ENCODE results near the gene CLIP3.
"Not testable (repeated sequence)": the region's sequence is repeated elsewhere in the genome, so short reads cannot be mapped to it uniquely, and the experiment has no call there.

Gene CLIP3

GRCh38 chr19:35986111-35986510, 46.6 kb downstream of the CLIP3 start:
- H3K36me3 ChIP-seq: no peaks in the 10 kb centered on the region
- H3K4me1 ChIP-seq (ENCODE audit: control insufficient read depth in 1 of 2, insufficient read depth in 1 of 2, low read depth in 1 of 2, low read length in 1 of 2): peaks cover 2 to 6% of the 10 kb centered on the region in 2 experiments

DNA sequence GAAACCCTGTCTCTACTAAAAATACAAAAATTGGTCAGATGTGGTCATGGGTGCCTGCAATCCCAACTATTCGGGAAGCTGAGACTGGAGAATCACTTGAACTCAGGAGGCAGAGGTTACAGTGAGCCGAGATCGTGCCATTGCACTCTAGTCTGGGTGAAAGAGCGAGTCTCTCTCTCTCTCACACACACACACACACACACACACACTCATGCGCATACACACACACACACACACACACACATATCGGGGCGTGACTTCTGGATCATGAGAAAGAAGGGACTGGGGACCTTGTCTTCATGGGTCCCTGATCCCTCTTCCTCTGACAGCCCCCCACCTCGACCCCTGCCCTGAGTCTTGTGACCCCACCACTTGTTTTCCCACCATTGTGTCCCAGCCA, 49.5 kb downstream of the CLIP3 start:
- TF ChIP-seq CTCF (IDR thresholded peaks at IDR 0.05): no peak
- H3K36me3 ChIP-seq: no peaks in the 10 kb centered on the region
- H3K27me3 ChIP-seq: peaks cover 79% of the 10 kb centered on the region
- no peak overlapping the region for H3K27ac ChIP-seq
- H3K4me3 ChIP-seq (ENCODE audit: low read depth in 1 of 2, low read length in 1 of 2): no peak overlapping the region
- H3K4me1 ChIP-seq (ENCODE audit: control insufficient read depth in 1 of 2, insufficient read depth in 1 of 2, low read depth in 1 of 2, low read length in 1 of 2): peaks cover 2 to 6% of the 10 kb centered on the region in 2 experiments
- H3K9me3 ChIP-seq: no peaks in the 10 kb centered on the region

More at GRCh38 chr19:35986111-35986510, 46.6 kb downstream of the CLIP3 start:
- Histone ChIP-seq H3K27me3 (peaks cover 88% of the 10 kb centered on the region), H3K4me3 (ENCODE audit: low read depth in 1 of 2, low read length in 1 of 2) (no peak overlapping the region), H3K27ac (no peak overlapping the region), H3K9me3 (no peaks in the 10 kb centered on the region)
- TF ChIP-seq CTCF (IDR thresholded peaks at IDR 0.05): no peak

DNA sequence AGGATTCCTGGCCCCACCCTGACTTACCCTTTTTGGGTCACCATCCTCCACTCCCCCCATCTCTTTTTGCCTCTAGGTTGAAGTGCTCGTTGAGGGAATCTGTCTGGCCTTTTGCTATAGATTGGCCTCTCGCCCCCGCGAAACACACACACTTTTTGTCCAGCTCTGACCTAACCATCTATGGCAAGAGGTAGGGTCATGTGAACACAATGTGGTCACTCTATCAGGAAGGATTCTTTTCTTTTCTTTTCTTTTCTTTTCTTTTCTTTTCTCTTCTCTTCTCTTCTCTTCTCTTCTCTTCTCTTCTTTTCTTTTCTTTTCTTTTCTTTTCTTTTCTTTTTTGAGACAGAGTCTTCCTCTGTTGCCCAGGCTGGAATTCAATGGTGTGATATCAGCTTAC, 51.7 kb downstream of the CLIP3 start:
- H3K9me3 ChIP-seq; H3K4me1 ChIP-seq (ENCODE audit: control insufficient read depth in 1 of 2, insufficient read depth in 1 of 2, low read depth in 1 of 2, low read length in 1 of 2); H3K4me3 ChIP-seq (ENCODE audit: low read depth in 1 of 2, low read length in 1 of 2); H3K36me3 ChIP-seq; H3K27ac ChIP-seq: not testable (repeated sequence)
- H3K27me3 ChIP-seq: peaks cover 68% of the 10 kb centered on the region

- no peaks in the 10 kb centered on the region for H3K4me1 ChIP-seq (ENCODE audit: control insufficient read depth in 1 of 2, insufficient read depth in 1 of 2, low read depth in 1 of 2, low read length in 1 of 2)
- H3K36me3 ChIP-seq: no peaks in the 10 kb centered on the region
- H3K27ac ChIP-seq: no peak overlapping the region
- no peaks in the 10 kb centered on the region for H3K9me3 ChIP-seq
- H3K27me3 ChIP-seq: peaks cover 58% of the 10 kb centered on the region
- H3K4me3 ChIP-seq (ENCODE audit: low read depth in 1 of 2, low read length in 1 of 2): no peak overlapping the region
- TF ChIP-seq CTCF (IDR thresholded peaks at IDR 0.05): no peak
Measured at GRCh38 chr19:35978832-35979365, 53.8 kb downstream of the CLIP3 start.

DNA sequence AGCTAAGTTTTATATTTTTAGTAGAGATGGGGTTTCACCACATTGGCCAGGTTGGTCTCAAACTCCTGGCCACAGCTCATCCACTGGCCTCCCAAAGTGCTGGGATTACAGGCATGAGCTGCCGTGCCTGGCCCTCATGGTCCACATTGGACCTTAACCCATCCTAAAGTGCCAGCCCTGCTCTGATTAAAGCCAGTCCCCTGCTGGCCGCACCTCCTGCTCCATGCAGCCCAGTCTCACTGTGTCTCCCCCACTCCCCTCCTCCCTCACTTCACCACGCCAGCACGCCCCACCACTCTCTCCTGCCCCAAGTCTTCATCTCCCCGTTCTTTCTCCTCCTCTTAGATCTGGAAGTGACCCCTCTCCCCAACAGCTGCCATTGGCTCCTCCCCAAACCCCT, 54.4 kb downstream of the CLIP3 start:
- Histone ChIP-seq H3K9me3 (no peaks in the 10 kb centered on the region), H3K36me3 (no peaks in the 10 kb centered on the region), H3K27me3 (peaks cover 58% of the 10 kb centered on the region), H3K4me3 (ENCODE audit: low read depth in 1 of 2, low read length in 1 of 2) (no peak overlapping the region), H3K4me1 (ENCODE audit: control insufficient read depth in 1 of 2, insufficient read depth in 1 of 2, low read depth in 1 of 2, low read length in 1 of 2) (no peaks in the 10 kb centered on the region), H3K27ac (no peak overlapping the region)
- TF ChIP-seq CTCF (IDR thresholded peaks at IDR 0.05): no peak

GRCh38 chr19:35977446-35978222, 55.0 kb downstream of the CLIP3 start:
- no peak for TF ChIP-seq CTCF (IDR thresholded peaks at IDR 0.05)
- Histone ChIP-seq H3K36me3 (no peaks in the 10 kb centered on the region), H3K4me1 (ENCODE audit: control insufficient read depth in 1 of 2, insufficient read depth in 1 of 2, low read depth in 1 of 2, low read length in 1 of 2) (no peaks in the 10 kb centered on the region), H3K4me3 (ENCODE audit: low read depth in 1 of 2, low read length in 1 of 2) (no peak overlapping the region), H3K9me3 (no peaks in the 10 kb centered on the region), H3K27ac (no peak overlapping the region), H3K27me3 (peaks cover 52% of the 10 kb centered on the region)

Data from neutrophil (primary cell).